HepG2 (cell line): ENCODE measurements around the gene UNC93A. TPM values are rescaled to one million over a fixed set of nuclear protein-coding genes. Genes with fewer than 3 reads are reported as not detected.

Source experiments
- BCLAF1 ChIP-seq: fragments of 450-650 bp; IDR thresholded peaks from 2 replicates; pipeline ENCODE4 v1.6.1; 2017; ENCODE audit warnings: mild to moderate bottlenecking
- CREB1 ChIP-seq, 2 experiments: fragments of 450-650 bp in 1 of 2; IDR thresholded peaks; 2 replicates each; pipeline ENCODE4 v1.6.1; 2016 to 2017; ENCODE audit warnings: control low read depth in 1 of 2, mild to moderate bottlenecking in 1 of 2, missing compliant biosample characterization in 1 of 2, missing genetic modification characterization in 1 of 2
- E2F5 ChIP-seq: sonication (generic); formaldehyde crosslinking; conservative IDR thresholded peaks from 2 replicates; pipeline ENCODE4 v1.4.0; 2020; ENCODE audit warnings: missing genetic modification reagents
- FOXA3 ChIP-seq: IDR thresholded peaks from 2 replicates; pipeline ENCODE4 v1.6.1; 2016; ENCODE audit warnings: missing genetic modification reagents, missing compliant biosample characterization
- GFI1 ChIP-seq: sonication (generic); formaldehyde crosslinking; IDR thresholded peaks from 2 replicates; pipeline ENCODE4 v1.5.0; 2020; ENCODE audit warnings: missing genetic modification reagents, mild to moderate bottlenecking, borderline replicate concordance
- HOXD1 ChIP-seq: sonication (generic); formaldehyde crosslinking; IDR thresholded peaks from 2 replicates; pipeline ENCODE4 v1.5.0; 2020; ENCODE audit warnings: missing genetic modification reagents
- IKZF1 ChIP-seq: fragments of 450-650 bp; IDR thresholded peaks from 2 replicates; pipeline ENCODE4 v1.7.1; 2016
- KLF9 ChIP-seq: IDR thresholded peaks from 2 replicates; pipeline ENCODE4 v1.6.1; 2016; ENCODE audit warnings: low read depth
- PHF8 ChIP-seq: sonication (generic); formaldehyde crosslinking; IDR thresholded peaks from 2 replicates; pipeline ENCODE4 v1.5.0; 2020; ENCODE audit warnings: missing genetic modification reagents
- PPARG ChIP-seq: conservative IDR thresholded peaks from 2 replicates; pipeline ENCODE4 v1.6.1; 2016; ENCODE audit warnings: missing biosample characterization, missing genetic modification reagents
- SMAD1 ChIP-seq: sonication (generic); formaldehyde crosslinking; IDR thresholded peaks from 2 replicates; pipeline ENCODE4 v1.4.0; 2020; ENCODE audit warnings: missing genetic modification reagents, low read depth, mild to moderate bottlenecking, borderline replicate concordance
- ZKSCAN1 ChIP-seq: fragments of 150-350 bp; IDR thresholded peaks from 2 replicates; pipeline ENCODE4 v1.6.1; 2014; ENCODE audit warnings: low read length
- ZNF180 ChIP-seq: sonication (generic); formaldehyde crosslinking; IDR thresholded peaks from 2 replicates; pipeline ENCODE4 v1.4.0; 2020; ENCODE audit warnings: low read depth, missing genetic modification reagents, borderline replicate concordance
- ZNF383 ChIP-seq: sonication (generic); formaldehyde crosslinking; IDR thresholded peaks from 2 replicates; pipeline ENCODE4 v1.4.0; 2020; ENCODE audit warnings: missing genetic modification reagents, mild to moderate bottlenecking, borderline replicate concordance
- ZNF501 ChIP-seq: sonication (generic); formaldehyde crosslinking; IDR thresholded peaks from 2 replicates; pipeline ENCODE4 v1.5.1; 2020; ENCODE audit warnings: mild to moderate bottlenecking, moderate library complexity, missing genetic modification reagents
- ZNF614 ChIP-seq: IDR thresholded peaks from 2 replicates; pipeline ENCODE4 v1.6.1; 2018; ENCODE audit warnings: missing biosample characterization, missing genetic modification reagents, inconsistent platforms, borderline replicate concordance
- ZNF775 ChIP-seq: sonication (generic); formaldehyde crosslinking; IDR thresholded peaks from 2 replicates; pipeline ENCODE4 v1.4.0; 2020; ENCODE audit warnings: missing genetic modification reagents, mild to moderate bottlenecking, moderate library complexity, borderline replicate concordance
- ZNF839 ChIP-seq: sonication (generic); formaldehyde crosslinking; IDR thresholded peaks from 2 replicates; pipeline ENCODE4 v1.4.0; 2020; ENCODE audit warnings: missing genetic modification reagents, mild to moderate bottlenecking, borderline replicate concordance
- polyA plus RNA-seq, 8 experiments: library from polyadenylated mRNA; depleted of rRNA in 3 of 8; stranded (reverse) in 7 of 8; unstranded in 1 of 8; fragments of >200 nt; fragmentation: Illumina TruSeq in 4 of 8; extraction: Trizol in 4 of 8; gene quantifications; 2 replicates each; pipeline versions ENCODE4 v1.2.1 to v1.2.3, GENCODE V29; 2011 to 2016; ENCODE audit warnings: low read depth in 4 of 8, missing spikeins in 1 of 8, mixed read lengths in 1 of 8; ENCODE audit not compliant: insufficient read depth in 1 of 8
- total RNA-seq, 5 experiments: library from RNA; depleted of rRNA; stranded (reverse); fragments of >200 nt; fragmentation: Illumina TruSeq; extraction: Trizol; gene quantifications; 2 replicates each; pipeline ENCODE4 v1.2.3, GENCODE V29; 2016; ENCODE audit warnings: low read depth in 1 of 5
- TF ChIP-seq, protein P1 (sequence below): sonication (generic); formaldehyde crosslinking; IDR thresholded peaks from 2 replicates; pipeline ENCODE4 v1.4.0; 2020; ENCODE audit warnings: missing genetic modification reagents
- TF ChIP-seq, protein P2 (sequence below): sonication (generic); formaldehyde crosslinking; IDR thresholded peaks from 2 replicates; pipeline ENCODE4 v1.5.1; 2020; ENCODE audit warnings: mild to moderate bottlenecking, missing genetic modification reagents
- TF ChIP-seq, protein P3 (sequence below): sonication (generic); IDR thresholded peaks from 2 replicates; pipeline ENCODE4 v1.6.1; 2016; ENCODE audit warnings: low read depth, borderline replicate concordance

UNC93A gene
- total and polyA plus RNA-seq, 2 of the 13 experiments (the other 11 are each of a cell fraction or from before 2014, with no cell fraction given) = 11.0 to 42.7 TPM

DNA sequence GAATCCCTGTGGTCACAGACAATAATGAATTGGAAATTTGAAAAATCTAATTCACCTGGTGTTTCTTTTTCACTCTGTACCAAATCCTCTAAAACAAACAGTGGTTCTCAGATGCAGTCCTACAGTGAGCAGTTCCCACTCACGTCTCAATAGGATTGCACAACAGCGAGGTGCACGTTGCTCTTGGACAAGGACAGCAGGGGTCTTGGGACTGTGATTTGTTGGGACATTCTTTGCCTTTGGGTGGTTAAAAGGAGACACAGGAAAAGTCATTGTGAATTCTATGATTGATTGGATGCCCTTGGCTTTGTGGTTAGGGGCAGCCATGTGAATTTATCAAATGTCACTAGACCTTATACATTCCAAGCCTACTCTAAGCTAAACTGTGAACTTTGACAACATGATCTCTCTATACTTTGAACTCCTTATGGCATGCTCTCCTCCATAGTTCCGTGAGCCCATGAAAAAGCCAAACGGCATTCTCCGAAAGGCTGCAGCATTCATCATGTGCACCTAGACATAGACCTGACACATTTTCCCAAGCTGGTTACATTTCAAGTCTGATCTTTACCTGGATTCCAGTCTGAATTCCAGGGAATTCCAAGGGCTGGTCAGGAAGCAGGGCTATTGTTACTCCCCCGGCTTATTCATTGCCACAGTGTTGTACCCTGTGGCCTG is 647 bp downstream of the UNC93A start (continued):
- peak; percentile 76 for TF ChIP-seq FOXA3 (CRISPR knock-in tag)
- no peak for TF ChIP-seq ZNF383 (CRISPR knock-in tag)
- TF ChIP-seq, protein P1, sequence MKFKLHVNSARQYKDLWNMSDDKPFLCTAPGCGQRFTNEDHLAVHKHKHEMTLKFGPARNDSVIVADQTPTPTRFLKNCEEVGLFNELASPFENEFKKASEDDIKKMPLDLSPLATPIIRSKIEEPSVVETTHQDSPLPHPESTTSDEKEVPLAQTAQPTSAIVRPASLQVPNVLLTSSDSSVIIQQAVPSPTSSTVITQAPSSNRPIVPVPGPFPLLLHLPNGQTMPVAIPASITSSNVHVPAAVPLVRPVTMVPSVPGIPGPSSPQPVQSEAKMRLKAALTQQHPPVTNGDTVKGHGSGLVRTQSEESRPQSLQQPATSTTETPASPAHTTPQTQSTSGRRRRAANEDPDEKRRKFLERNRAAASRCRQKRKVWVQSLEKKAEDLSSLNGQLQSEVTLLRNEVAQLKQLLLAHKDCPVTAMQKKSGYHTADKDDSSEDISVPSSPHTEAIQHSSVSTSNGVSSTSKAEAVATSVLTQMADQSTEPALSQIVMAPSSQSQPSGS (CRISPR knock-in tag) = no peak; the same call in 1 of the 2 replicates
- TF ChIP-seq PPARG (CRISPR knock-in tag) = 0 out of 2 replicates have a peak, but pooled peaks have one; percentile 22
- TF ChIP-seq PHF8 (CRISPR knock-in tag) = peak; percentile 47; the same call in 1 of the 2 replicates
- TF ChIP-seq ZNF180 (CRISPR knock-in tag) = no peak
- TF ChIP-seq ZNF614 (CRISPR knock-in tag) = no peak; the same call in 1 of the 2 replicates
- TF ChIP-seq, protein P2, sequence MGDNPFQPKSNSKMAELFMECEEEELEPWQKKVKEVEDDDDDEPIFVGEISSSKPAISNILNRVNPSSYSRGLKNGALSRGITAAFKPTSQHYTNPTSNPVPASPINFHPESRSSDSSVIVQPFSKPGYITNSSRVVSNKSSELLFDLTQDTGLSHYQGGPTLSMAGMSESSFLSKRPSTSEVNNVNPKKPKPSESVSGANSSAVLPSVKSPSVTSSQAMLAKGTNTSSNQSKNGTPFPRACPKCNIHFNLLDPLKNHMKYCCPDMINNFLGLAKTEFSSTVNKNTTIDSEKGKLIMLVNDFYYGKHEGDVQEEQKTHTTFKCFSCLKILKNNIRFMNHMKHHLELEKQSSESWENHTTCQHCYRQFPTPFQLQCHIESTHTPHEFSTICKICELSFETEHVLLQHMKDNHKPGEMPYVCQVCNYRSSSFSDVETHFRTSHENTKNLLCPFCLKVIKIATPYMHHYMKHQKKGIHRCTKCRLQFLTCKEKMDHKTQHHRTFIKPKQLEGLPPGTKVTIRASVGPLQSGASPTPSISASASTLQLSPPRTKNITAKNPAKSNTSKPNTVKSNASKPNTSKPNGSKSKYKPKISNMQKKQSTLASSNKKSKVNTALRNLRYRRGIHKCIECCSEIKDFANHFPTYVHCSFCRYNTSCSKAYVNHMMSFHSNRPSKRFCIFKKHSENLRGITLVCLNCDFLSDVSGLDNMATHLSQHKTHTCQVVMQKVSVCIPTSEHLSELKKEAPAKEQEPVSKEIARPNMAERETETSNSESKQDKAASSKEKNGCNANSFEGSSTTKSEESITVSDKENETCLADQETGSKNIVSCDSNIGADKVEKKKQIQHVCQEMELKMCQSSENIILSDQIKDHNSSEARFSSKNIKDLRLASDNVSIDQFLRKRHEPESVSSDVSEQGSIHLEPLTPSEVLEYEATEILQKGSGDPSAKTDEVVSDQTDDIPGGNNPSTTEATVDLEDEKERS = 0 out of 2 replicates have a peak, but pooled peaks have one; percentile 24
- no peak for TF ChIP-seq KLF9 (CRISPR knock-in tag)
- TF ChIP-seq HOXD1 = no peak
- TF ChIP-seq ZNF839 (CRISPR knock-in tag) = no peak
- TF ChIP-seq GFI1 (CRISPR knock-in tag) = peak; percentile 98
- no peak for TF ChIP-seq ZNF775 (CRISPR knock-in tag)
- TF ChIP-seq E2F5 (CRISPR knock-in tag) = no peak
- no peak for TF ChIP-seq CREB1 (IDR thresholded peaks at IDR 0.05)
- no peak for TF ChIP-seq CREB1 (CRISPR knock-in tag; IDR thresholded peaks at IDR 0.05)
- no peak for TF ChIP-seq IKZF1
- TF ChIP-seq ZKSCAN1 = peak; percentile 41; the same call in 1 of the 2 replicates
- no peak for TF ChIP-seq ZNF501 (CRISPR knock-in tag)
- no peak for TF ChIP-seq BCLAF1
- no peak for TF ChIP-seq SMAD1 (CRISPR knock-in tag)
- TF ChIP-seq, protein P3, sequence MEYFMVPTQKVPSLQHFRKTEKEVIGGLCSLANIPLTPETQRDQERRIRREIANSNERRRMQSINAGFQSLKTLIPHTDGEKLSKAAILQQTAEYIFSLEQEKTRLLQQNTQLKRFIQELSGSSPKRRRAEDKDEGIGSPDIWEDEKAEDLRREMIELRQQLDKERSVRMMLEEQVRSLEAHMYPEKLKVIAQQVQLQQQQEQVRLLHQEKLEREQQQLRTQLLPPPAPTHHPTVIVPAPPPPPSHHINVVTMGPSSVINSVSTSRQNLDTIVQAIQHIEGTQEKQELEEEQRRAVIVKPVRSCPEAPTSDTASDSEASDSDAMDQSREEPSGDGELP = no peak
